HG02943 (cell line): ENCODE measurements around the gene ANXA5.

Experiments used
- ATAC-seq: cut with Tn5 transposase; IDR thresholded peaks from one replicate; pipeline ENCODE4 v1.9.1; 2021; ENCODE audit warnings: mild to moderate bottlenecking, low read depth, moderate library complexity; ENCODE audit not compliant: unreplicated experiment

Gene ANXA5

GRCh38 chr4:121651597-121651996 is 45.2 kb downstream of the ANXA5 start:
- no peak for ATAC-seq

GRCh38 chr4:121650741-121651140 is 46.0 kb downstream of the ANXA5 start:
- ATAC-seq = no peak

- ATAC-seq = no peak
These were observed 48.3 kb downstream of the ANXA5 start for GRCh38 chr4:121648516-121648915.

- ATAC-seq = no peak
These were observed 53.7 kb downstream of the ANXA5 start for GRCh38 chr4:121642876-121643585.

- ATAC-seq = no peak
These were observed 54.5 kb downstream of the ANXA5 start for GRCh38 chr4:121642292-121642691.

- no peak for ATAC-seq
These were observed 63.1 kb downstream of the ANXA5 start for GRCh38 chr4:121633653-121634052.

- no peak for ATAC-seq
These were observed 64.1 kb downstream of the ANXA5 start for GRCh38 chr4:121632636-121633035.
